NCI-H1417 treated with DMSO at 0.1 percent for 48 hours (cell line): ENCODE results near the gene SLCO1B3.
"Not testable (repeated sequence)": the region's sequence is repeated elsewhere in the genome, so short reads cannot be mapped to it uniquely, and the experiment has no call there.

Experiments
- DNase-seq: peaks from one replicate; lab custom pipeline; 2025; lab: John Stamatoyannopoulos, UW

SLCO1B3 gene

GRCh38 chr12:20810487-20810886 lies at the start of gene SLCO1B3:
TSS of gene SLCO1B3 (plus strand) at chr12:20810705. CDS start at chr12:20815739, 5,034 bp downstream.
- no peak for DNase-seq

- DNase-seq: no peak
Measured at GRCh38 chr12:20777420-20777819, 33.1 kb upstream of the SLCO1B3 start.

- DNase-seq: no peak
Measured at GRCh38 chr12:20778969-20779368, 31.5 kb upstream of the SLCO1B3 start.

- not testable (repeated sequence) for DNase-seq
Measured at GRCh38 chr12:20779971-20780370, 30.5 kb upstream of the SLCO1B3 start.

- DNase-seq: not testable (repeated sequence)
Measured at GRCh38 chr12:20783796-20784357, 26.6 kb upstream of the SLCO1B3 start.

GRCh38 chr12:20792971-20793370 lies 17.5 kb upstream of the SLCO1B3 start:
- DNase-seq: no peak

GRCh38 chr12:20798554-20798953 lies 12.0 kb upstream of the SLCO1B3 start:
- DNase-seq: no peak

GRCh38 chr12:20800160-20800559 lies 10.3 kb upstream of the SLCO1B3 start:
- no peak for DNase-seq

- no peak for DNase-seq
Measured at GRCh38 chr12:20801035-20801434, 9.5 kb upstream of the SLCO1B3 start.

- DNase-seq: no peak
Measured at GRCh38 chr12:20805921-20806320, 4.6 kb upstream of the SLCO1B3 start.

GRCh38 chr12:20807192-20808080 lies 3.1 kb upstream of the SLCO1B3 start:
- no peak for DNase-seq

GRCh38 chr12:20808521-20808920 lies 2.0 kb upstream of the SLCO1B3 start:
- no peak for DNase-seq

GRCh38 chr12:20815574-20815973 lies 5.1 kb downstream of the SLCO1B3 start:
- DNase-seq: no peak

- DNase-seq: no peak
Measured at GRCh38 chr12:20822415-20822814, 11.9 kb downstream of the SLCO1B3 start.

GRCh38 chr12:20822925-20823324 lies 12.4 kb downstream of the SLCO1B3 start:
- no peak for DNase-seq

- no peak for DNase-seq
Measured at GRCh38 chr12:20829919-20830318, 19.4 kb downstream of the SLCO1B3 start.

GRCh38 chr12:20830456-20830855 lies 20.0 kb downstream of the SLCO1B3 start:
- DNase-seq: no peak

- DNase-seq: no peak
Measured at GRCh38 chr12:20832911-20833310, 22.4 kb downstream of the SLCO1B3 start.

GRCh38 chr12:20852649-20853048 lies 42.1 kb downstream of the SLCO1B3 start:
- DNase-seq: no peak

- no peak for DNase-seq
Measured at GRCh38 chr12:20863056-20863455, 52.6 kb downstream of the SLCO1B3 start.

GRCh38 chr12:20865873-20866272 lies 55.4 kb downstream of the SLCO1B3 start:
- no peak for DNase-seq

GRCh38 chr12:20868277-20868676 lies 57.8 kb downstream of the SLCO1B3 start:
- no peak for DNase-seq

- DNase-seq: no peak
Measured at GRCh38 chr12:20883288-20883687, 72.8 kb downstream of the SLCO1B3 start.

GRCh38 chr12:20885116-20885515 lies 74.6 kb downstream of the SLCO1B3 start:
- DNase-seq: no peak
